Measurements from ENCODE around the gene TEPSIN. TPM values are rescaled to one million over a fixed set of nuclear protein-coding genes. Genes with fewer than 3 reads are reported as not detected.

The TEPSIN gene
- total and polyA plus RNA-seq, 2 of the 13 experiments (the other 11 are each of a cell fraction or from before 2014, with no cell fraction given), result 16.1 to 18.8 TPM

GRCh38 chr17:81191646-81192045 lies 47.2 kb downstream of the TEPSIN start:
- CTCF ChIA-PET (ENCODE audit: low intra/inter-chr PET ratio, low total read pairs), result no interaction called here
- no TSS peak for BruUV-seq (replicated peaks)
- ATAC-seq, result no peak
- H2AFZ ChIP-seq (ENCODE audit: low read length), result no peak overlapping the region
- no peak overlapping the region for H3K4me3 ChIP-seq (replicated peaks in 1 of 3; ENCODE audit: insufficient read depth in 1 of 3, low read depth in 2 of 3, low read length in 3 of 3)
- 100% methylated on average over 8 of the region's 14 CpGs for WGBS (ENCODE audit: low lambda C conversion rate)
- no peak for TF ChIP-seq ZNF547 (CRISPR knock-in tag; IDR thresholded peaks at IDR 0.05)
- TF ChIP-seq AGO2 (optimal IDR thresholded peaks at IDR 0.05; ENCODE audit: low read depth, low read length), result peak; percentile 28
- no peaks in the 10 kb centered on the region for H3K4me1 ChIP-seq (ENCODE audit: insufficient read depth, low read length)
- no peaks in the 10 kb centered on the region for H3K79me2 ChIP-seq (ENCODE audit: insufficient read depth, low read length)
- H3K9ac ChIP-seq (ENCODE audit: insufficient read depth, low read depth, low read length), result no peak overlapping the region
- peaks cover 3 to 8% of the 10 kb centered on the region in 2 experiments; a peak in 2 of 5 replicates for H3K36me3 ChIP-seq (replicated peaks in 1 of 2; ENCODE audit: control insufficient read depth in 1 of 2, insufficient read depth in 2 of 2, low read length in 2 of 2)
- in situ Hi-C loops (cut with HindIII; ENCODE audit: extremely low pct_ligation_motif_present, low pct_unique_long_range_greater_than_20kb) (loop anchor here (5.0 kb wide), 1 partner anchor 49 kb away; no protein-coding TSS in a partner anchor), intact Hi-C loops (cut with micrococcal nuclease; ENCODE audit: unreplicated experiment) (no loop called here)
- POLR2A ChIA-PET, result interaction anchor here (0.6 kb wide), 1 partner anchor 49 kb away, joined by 3 read pairs; no protein-coding TSS in a partner anchor
- FAIRE-seq, result no peak
- no peak for DNase-seq (ENCODE audit: low spot score)
- no peaks in the 10 kb centered on the region for H3K9me3 ChIP-seq (ENCODE audit: low read length)
- H4K20me1 ChIP-seq (ENCODE audit: insufficient read depth, low read length), result no peaks in the 10 kb centered on the region
- H3K27ac ChIP-seq (ENCODE audit: extremely low read length, insufficient read depth, low read length), result no peak overlapping the region
- H3K27me3 ChIP-seq (ENCODE audit: control insufficient read depth in 1 of 2, insufficient read depth in 2 of 2, low read length in 2 of 2), result no peaks in the 10 kb centered on the region
- H3K4me2 ChIP-seq (ENCODE audit: low read depth, low read length), result no peak overlapping the region

GRCh38 chr17:81191116-81191515 lies 47.7 kb downstream of the TEPSIN start:
- no peak for TF ChIP-seq TERF1 (CRISPR knock-in tag; IDR thresholded peaks at IDR 0.05)
- no peak for TF ChIP-seq BORCS8-MEF2B (CRISPR knock-in tag; IDR thresholded peaks at IDR 0.05)
- TF ChIP-seq ESRRA (CRISPR knock-in tag; IDR thresholded peaks at IDR 0.05; ENCODE audit: low read depth), result no peak
- intact Hi-C loops (cut with micrococcal nuclease; ENCODE audit: unreplicated experiment) (no loop called here), in situ Hi-C loops (cut with HindIII; ENCODE audit: extremely low pct_ligation_motif_present, low pct_unique_long_range_greater_than_20kb) (loop anchor here (5.0 kb wide), 1 partner anchor 49 kb away; no protein-coding TSS in a partner anchor)
- Histone ChIP-seq H3K27ac (ENCODE audit: extremely low read length, insufficient read depth, low read length) (no peak overlapping the region), H3K4me1 (ENCODE audit: insufficient read depth, low read length) (peaks cover 4% of the 10 kb centered on the region), H3K9me3 (ENCODE audit: low read length) (no peaks in the 10 kb centered on the region), H2AFZ (ENCODE audit: low read length) (no peak overlapping the region), H3K4me3 (replicated peaks in 1 of 3; ENCODE audit: insufficient read depth in 1 of 3, low read depth in 2 of 3, low read length in 3 of 3) (no peak overlapping the region), H3K36me3 (replicated peaks in 1 of 2; ENCODE audit: control insufficient read depth in 1 of 2, insufficient read depth in 2 of 2, low read length in 2 of 2) (peaks cover 3 to 5% of the 10 kb centered on the region in 2 experiments; a peak in 2 of 5 replicates), H4K20me1 (ENCODE audit: insufficient read depth, low read length) (no peaks in the 10 kb centered on the region), H3K27me3 (ENCODE audit: control insufficient read depth in 1 of 2, insufficient read depth in 2 of 2, low read length in 2 of 2) (no peaks in the 10 kb centered on the region), H3K79me2 (ENCODE audit: insufficient read depth, low read length) (no peaks in the 10 kb centered on the region), H3K9ac (ENCODE audit: insufficient read depth, low read depth, low read length) (no peak overlapping the region), H3K4me2 (ENCODE audit: low read depth, low read length) (no peak overlapping the region)
- FAIRE-seq (no peak), DNase-seq (ENCODE audit: low spot score) (no peak), ATAC-seq (no peak)
- POLR2A ChIA-PET, result interaction anchor here (0.6 kb wide), 1 partner anchor 48 kb away, joined by 3 read pairs; no protein-coding TSS in a partner anchor
- BruUV-seq (replicated peaks), result no TSS peak
- CTCF ChIA-PET (ENCODE audit: low intra/inter-chr PET ratio, low total read pairs), result no interaction called here
- 96% methylated on average over 20 of the region's 20 CpGs for WGBS (ENCODE audit: low lambda C conversion rate)
